ENCODE data around the gene ZNF385D.

DNA sequence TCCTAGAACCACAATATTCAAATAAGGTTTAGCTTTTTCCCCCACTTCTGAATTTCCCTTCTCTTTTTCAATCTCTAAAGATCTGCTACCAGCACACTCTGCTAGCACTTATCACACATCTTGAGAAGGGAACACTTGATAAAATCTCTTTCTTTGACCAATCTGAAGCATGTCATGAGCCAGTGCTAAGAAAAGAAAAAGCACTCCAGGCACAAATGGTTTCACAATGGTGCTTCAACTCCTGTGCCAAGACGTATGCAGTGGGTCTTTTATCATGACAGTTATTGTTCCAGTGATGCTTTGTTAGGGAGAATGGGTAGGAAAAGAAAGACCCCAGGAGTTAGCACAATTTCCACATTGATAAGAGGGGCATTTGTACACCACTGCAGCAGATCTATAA, 248.4 kb downstream of the ZNF385D start:
- TF ChIP-seq SP1 (IDR thresholded peaks at IDR 0.05) (no peak), ZNF384 (IDR thresholded peaks at IDR 0.05) (no peak), FOXK2 (IDR thresholded peaks at IDR 0.05) (no peak), ARNT (IDR thresholded peaks at IDR 0.05) (no peak), FOXM1 (IDR thresholded peaks at IDR 0.05; ENCODE audit: borderline replicate concordance) (no peak), SUZ12 (IDR thresholded peaks at IDR 0.05) (no peak), FOXA1 (IDR thresholded peaks at IDR 0.05) (no peak), HDGF (IDR thresholded peaks at IDR 0.05; ENCODE audit: borderline replicate concordance) (no peak), TARDBP (IDR thresholded peaks at IDR 0.05) (no peak), ELF4 (IDR thresholded peaks at IDR 0.05) (no peak)
